GM19395 (cell line): ENCODE data around the gene ATOH7.

Source experiments
- ATAC-seq: cut with Tn5 transposase; IDR thresholded peaks from one replicate; pipeline ENCODE4 v1.9.1; 2021; ENCODE audit warnings: mild to moderate bottlenecking, moderate library complexity; ENCODE audit not compliant: unreplicated experiment

ATOH7 gene

GRCh38 chr10:68184546-68184945, 47.4 kb downstream of the ATOH7 start:
- no peak for ATAC-seq
